ENCODE data around the gene KNDC1.

DNA sequence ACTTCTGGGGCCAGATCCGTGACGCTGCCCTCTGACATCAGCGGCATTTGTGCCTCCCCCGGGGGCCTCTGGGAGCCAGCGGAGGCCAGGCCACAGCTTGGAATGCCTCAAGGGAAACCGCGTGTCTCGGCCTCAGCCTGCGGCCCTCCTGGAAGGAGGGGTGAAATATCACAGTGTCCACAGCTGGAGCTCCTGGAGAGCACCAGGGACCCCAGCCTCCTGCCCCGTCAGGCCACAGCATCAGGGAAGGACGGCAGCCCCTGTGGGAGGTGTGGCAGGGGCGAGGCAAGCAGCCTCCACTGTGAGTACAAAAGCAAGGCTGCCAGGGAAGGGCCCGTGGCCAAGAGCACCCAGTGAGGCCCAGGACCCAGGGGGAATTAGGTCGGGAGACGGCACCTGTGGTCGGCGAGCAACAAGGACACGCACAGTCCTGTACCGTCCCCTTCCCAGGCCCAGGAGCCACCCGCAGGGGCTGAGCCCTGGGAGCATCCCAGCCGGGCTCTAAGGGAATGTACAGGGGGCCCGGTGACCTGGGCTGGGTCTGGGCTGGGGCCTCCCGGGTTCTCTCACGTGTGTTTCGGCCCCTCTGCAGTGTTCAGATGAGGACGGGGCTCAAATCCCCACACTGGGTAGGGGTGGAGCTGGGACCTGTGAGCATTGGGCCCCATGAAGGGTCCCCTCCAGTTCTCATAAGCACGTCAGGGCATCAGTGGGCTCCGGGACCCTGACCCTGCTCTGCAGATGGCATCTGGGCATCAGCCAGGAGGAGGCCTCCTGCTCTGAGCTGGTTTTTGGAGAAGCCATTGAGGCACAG is 18.7 kb upstream of the KNDC1 start:
- TF ChIP-seq POLR2A (IDR thresholded peaks at IDR 0.05; ENCODE audit: extremely low read depth, insufficient read length) = no peak
- TF ChIP-seq, protein P1, sequence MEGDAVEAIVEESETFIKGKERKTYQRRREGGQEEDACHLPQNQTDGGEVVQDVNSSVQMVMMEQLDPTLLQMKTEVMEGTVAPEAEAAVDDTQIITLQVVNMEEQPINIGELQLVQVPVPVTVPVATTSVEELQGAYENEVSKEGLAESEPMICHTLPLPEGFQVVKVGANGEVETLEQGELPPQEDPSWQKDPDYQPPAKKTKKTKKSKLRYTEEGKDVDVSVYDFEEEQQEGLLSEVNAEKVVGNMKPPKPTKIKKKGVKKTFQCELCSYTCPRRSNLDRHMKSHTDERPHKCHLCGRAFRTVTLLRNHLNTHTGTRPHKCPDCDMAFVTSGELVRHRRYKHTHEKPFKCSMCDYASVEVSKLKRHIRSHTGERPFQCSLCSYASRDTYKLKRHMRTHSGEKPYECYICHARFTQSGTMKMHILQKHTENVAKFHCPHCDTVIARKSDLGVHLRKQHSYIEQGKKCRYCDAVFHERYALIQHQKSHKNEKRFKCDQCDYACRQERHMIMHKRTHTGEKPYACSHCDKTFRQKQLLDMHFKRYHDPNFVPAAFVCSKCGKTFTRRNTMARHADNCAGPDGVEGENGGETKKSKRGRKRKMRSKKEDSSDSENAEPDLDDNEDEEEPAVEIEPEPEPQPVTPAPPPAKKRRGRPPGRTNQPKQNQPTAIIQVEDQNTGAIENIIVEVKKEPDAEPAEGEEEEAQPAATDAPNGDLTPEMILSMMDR (IDR thresholded peaks at IDR 0.05; ENCODE audit: low read depth, low read length) = no peak

Data from NB4 (cell line).